AG10803 (cell line): ENCODE results near the gene INTS13.
"Not testable (repeated sequence)": the region's sequence is repeated elsewhere in the genome, so short reads cannot be mapped to it uniquely, and the experiment has no call there.

Source experiments
- DNase-seq: peaks from one replicate; pipeline ENCODE4 v3.0.0; 2010; ENCODE audit warnings: low read depth
- H3K4me3 ChIP-seq: 2 replicates; pipeline ENCODE4 v1.5.1; 2011; ENCODE audit warnings: mild to moderate bottlenecking, low read length, control low read depth
- CTCF ChIP-seq: conservative IDR thresholded peaks from 2 replicates; pipeline ENCODE4 v1.5.1; 2011; ENCODE audit warnings: mild to moderate bottlenecking, low read length, control low read depth, inconsistent platforms

Gene INTS13

GRCh38 chr12:26906024-26906423 lies 31.8 kb downstream of the INTS13 start:
- no peak for TF ChIP-seq CTCF
- H3K4me3 ChIP-seq, result no peak overlapping the region
- DNase-seq, result no peak

- not testable (repeated sequence) for DNase-seq, H3K4me3 ChIP-seq
These were observed 34.4 kb downstream of the INTS13 start for GRCh38 chr12:26903396-26903795.

GRCh38 chr12:26896913-26897312 lies 40.9 kb downstream of the INTS13 start:
- H3K4me3 ChIP-seq, result no peak overlapping the region
- no peak for DNase-seq
- TF ChIP-seq CTCF, result no peak

- no peak overlapping the region for H3K4me3 ChIP-seq
- TF ChIP-seq CTCF, result no peak
- DNase-seq, result no peak
These were observed 42.1 kb downstream of the INTS13 start for GRCh38 chr12:26895672-26896071.

- no peak for TF ChIP-seq CTCF
- DNase-seq, result no peak
- H3K4me3 ChIP-seq, result no peak overlapping the region
These were observed 46.1 kb downstream of the INTS13 start for GRCh38 chr12:26891704-26892103.

- H3K4me3 ChIP-seq, result no peak overlapping the region
- no peak for TF ChIP-seq CTCF
- DNase-seq, result no peak
These were observed 47.0 kb downstream of the INTS13 start for GRCh38 chr12:26890784-26891183.

GRCh38 chr12:26884765-26885576 lies 52.8 kb downstream of the INTS13 start:
- peak; percentile 68 for DNase-seq
- TF ChIP-seq CTCF, result peak; percentile 96
- H3K4me3 ChIP-seq, result no peak overlapping the region
